ENCODE data around the gene MYOCD. TPM values are rescaled to one million over a fixed set of nuclear protein-coding genes. Genes with fewer than 3 reads are reported as not detected.

Gene MYOCD
- total RNA-seq, 1 donor, result under 0.01 TPM

GRCh38 chr17:12722282-12722681, 56.6 kb downstream of the MYOCD start:
- Histone ChIP-seq H4K20me1 (ENCODE audit: insufficient read depth, low read length) (no peaks in the 10 kb centered on the region), H3K9me3 (ENCODE audit: low read depth, low read length) (no peaks in the 10 kb centered on the region), H3K4me1 (ENCODE audit: insufficient read depth, low read length) (peaks cover 5% of the 10 kb centered on the region), H3K27ac (ENCODE audit: low read depth, low read length) (no peak overlapping the region), H3K79me2 (ENCODE audit: insufficient read depth, low read length) (no peaks in the 10 kb centered on the region), H3K27me3 (ENCODE audit: insufficient read depth, low read length) (no peaks in the 10 kb centered on the region), H3K4me2 (ENCODE audit: insufficient read depth, low read length) (no peak overlapping the region), H2AFZ (ENCODE audit: low read length) (no peak overlapping the region), H3K4me3 (ENCODE audit: insufficient read depth, low read length) (no peak overlapping the region), H3K36me3 (ENCODE audit: insufficient read depth, low read length) (no peaks in the 10 kb centered on the region)
- TF ChIP-seq CTCF (IDR thresholded peaks at IDR 0.05; ENCODE audit: extremely low read depth, low read depth, low read length), result no peak
- no peak for DNase-seq (ENCODE audit: insufficient read length, low spot score, missing footprints)

- Histone ChIP-seq H3K9me3 (ENCODE audit: low read depth, low read length) (no peaks in the 10 kb centered on the region), H3K4me1 (ENCODE audit: insufficient read depth, low read length) (peaks cover 17% of the 10 kb centered on the region), H3K27ac (ENCODE audit: low read depth, low read length) (peak overlapping the region; percentile 71), H4K20me1 (ENCODE audit: insufficient read depth, low read length) (no peaks in the 10 kb centered on the region), H3K4me3 (ENCODE audit: insufficient read depth, low read length) (no peak overlapping the region), H3K36me3 (ENCODE audit: insufficient read depth, low read length) (no peaks in the 10 kb centered on the region), H3K27me3 (ENCODE audit: insufficient read depth, low read length) (no peaks in the 10 kb centered on the region), H3K4me2 (ENCODE audit: insufficient read depth, low read length) (no peak overlapping the region), H2AFZ (ENCODE audit: low read length) (no peak overlapping the region), H3K79me2 (ENCODE audit: insufficient read depth, low read length) (no peaks in the 10 kb centered on the region)
- no peak for DNase-seq (ENCODE audit: insufficient read length, low spot score, missing footprints)
- TF ChIP-seq CTCF (IDR thresholded peaks at IDR 0.05; ENCODE audit: extremely low read depth, low read depth, low read length), result no peak
Observed at GRCh38 chr17:12726131-12726530, 60.4 kb downstream of the MYOCD start.

- peaks cover 17% of the 10 kb centered on the region for H3K4me1 ChIP-seq (ENCODE audit: insufficient read depth, low read length)
- no peaks in the 10 kb centered on the region for H3K79me2 ChIP-seq (ENCODE audit: insufficient read depth, low read length)
- H3K27me3 ChIP-seq (ENCODE audit: insufficient read depth, low read length), result no peaks in the 10 kb centered on the region
- H3K36me3 ChIP-seq (ENCODE audit: insufficient read depth, low read length), result no peaks in the 10 kb centered on the region
- no peak overlapping the region for H3K4me3 ChIP-seq (ENCODE audit: insufficient read depth, low read length)
- H3K4me2 ChIP-seq (ENCODE audit: insufficient read depth, low read length), result no peak overlapping the region
- peak; percentile 71 for DNase-seq (ENCODE audit: insufficient read length, low spot score, missing footprints)
- peak overlapping the region; percentile 71 for H3K27ac ChIP-seq (ENCODE audit: low read depth, low read length)
- no peaks in the 10 kb centered on the region for H4K20me1 ChIP-seq (ENCODE audit: insufficient read depth, low read length)
- no peak overlapping the region for H2AFZ ChIP-seq (ENCODE audit: low read length)
- TF ChIP-seq CTCF (IDR thresholded peaks at IDR 0.05; ENCODE audit: extremely low read depth, low read depth, low read length), result no peak
- H3K9me3 ChIP-seq (ENCODE audit: low read depth, low read length), result no peaks in the 10 kb centered on the region
Observed at GRCh38 chr17:12727076-12727760, 61.5 kb downstream of the MYOCD start.

GRCh38 chr17:12727881-12728280, 62.2 kb downstream of the MYOCD start:
- no peak overlapping the region for H3K4me3 ChIP-seq (ENCODE audit: insufficient read depth, low read length)
- H3K79me2 ChIP-seq (ENCODE audit: insufficient read depth, low read length), result no peaks in the 10 kb centered on the region
- no peaks in the 10 kb centered on the region for H3K9me3 ChIP-seq (ENCODE audit: low read depth, low read length)
- H3K4me1 ChIP-seq (ENCODE audit: insufficient read depth, low read length), result peaks cover 17% of the 10 kb centered on the region
- peak overlapping the region; percentile 71 for H3K27ac ChIP-seq (ENCODE audit: low read depth, low read length)
- DNase-seq (ENCODE audit: insufficient read length, low spot score, missing footprints), result no peak
- no peak overlapping the region for H2AFZ ChIP-seq (ENCODE audit: low read length)
- no peak for TF ChIP-seq CTCF (IDR thresholded peaks at IDR 0.05; ENCODE audit: extremely low read depth, low read depth, low read length)
- no peaks in the 10 kb centered on the region for H3K27me3 ChIP-seq (ENCODE audit: insufficient read depth, low read length)
- no peaks in the 10 kb centered on the region for H4K20me1 ChIP-seq (ENCODE audit: insufficient read depth, low read length)
- no peaks in the 10 kb centered on the region for H3K36me3 ChIP-seq (ENCODE audit: insufficient read depth, low read length)
- no peak overlapping the region for H3K4me2 ChIP-seq (ENCODE audit: insufficient read depth, low read length)
